Mucosa of descending colon (tissue), 3 donors: ENCODE results near the gene SLC25A25. TPM values are rescaled to one million over a fixed set of nuclear protein-coding genes. Genes with fewer than 3 reads are reported as not detected.
A peak's percentile ranks its signal among the peaks of the same experiment; 100 is the strongest.

ENCODE experiments used
- ATAC-seq: fragments of 200-7000 bp; cut with Tn5 transposase; one replicate; pipeline ENCODE4 v1.9.1; 2020; ENCODE audit warnings: mild to moderate bottlenecking, moderate library complexity
- DNase-seq, 3 donors: peaks; one replicate each; pipeline ENCODE4 v3.0.0-alpha.2; 2020
- H3K36me3 ChIP-seq: fragments of 200-600 bp; one replicate; pipeline ENCODE4 v1.8.0; 2021; ENCODE audit warnings: low read depth, mild to moderate bottlenecking
- H3K4me1 ChIP-seq: fragments of 200-600 bp; one replicate; pipeline ENCODE4 v1.8.0; 2021; ENCODE audit warnings: low read depth, mild to moderate bottlenecking
- H3K4me3 ChIP-seq: fragments of 200-600 bp; one replicate; pipeline ENCODE4 v1.8.0; 2021; ENCODE audit warnings: mild to moderate bottlenecking
- H3K9me3 ChIP-seq: fragments of 200-600 bp; one replicate; pipeline ENCODE4 v1.8.0; 2021; ENCODE audit warnings: mild to moderate bottlenecking
- intact Hi-C, 2 donors: fragments of 100-400 bp; cut with DNase I in 1 of 2; cut with micrococcal nuclease in 1 of 2; formaldehyde crosslinking; loops; one replicate each; pipeline versions ENCODE4 v1.11.0 to v1.11.1; 2022; cut with DNase I, micrococcal nuclease
- total RNA-seq, 3 donors: library from RNA; stranded (reverse); fragmentation: NEBNext Ultra II Directional in 2 of 3; extraction: Animal tissue kit (Norgen Biotek cat#: 25700) in 2 of 3; gene quantifications; one replicate each; pipeline versions ENCODE4 v1.2.1 to v1.2.4, GENCODE V29; 2021 to 2023
- TF ChIP-seq, protein P1 (sequence below): fragments of 200-600 bp; IDR thresholded peaks from one replicate; pipeline ENCODE4 v1.8.0; 2022; ENCODE audit warnings: antibody characterized with exemption, mild to moderate bottlenecking
- donor health status: DM: no; HTN: no; CAD: no; lungs with moderate emphysema.
- donor health status: DM: no; HTN: no; CAD: no.
- donor health status: DM: no; HTN: yes; CAD: no.

The SLC25A25 gene
- total RNA-seq, 3 donors from 2014 or later: 19.1 to 27.3 (median 21.3) TPM

DNA sequence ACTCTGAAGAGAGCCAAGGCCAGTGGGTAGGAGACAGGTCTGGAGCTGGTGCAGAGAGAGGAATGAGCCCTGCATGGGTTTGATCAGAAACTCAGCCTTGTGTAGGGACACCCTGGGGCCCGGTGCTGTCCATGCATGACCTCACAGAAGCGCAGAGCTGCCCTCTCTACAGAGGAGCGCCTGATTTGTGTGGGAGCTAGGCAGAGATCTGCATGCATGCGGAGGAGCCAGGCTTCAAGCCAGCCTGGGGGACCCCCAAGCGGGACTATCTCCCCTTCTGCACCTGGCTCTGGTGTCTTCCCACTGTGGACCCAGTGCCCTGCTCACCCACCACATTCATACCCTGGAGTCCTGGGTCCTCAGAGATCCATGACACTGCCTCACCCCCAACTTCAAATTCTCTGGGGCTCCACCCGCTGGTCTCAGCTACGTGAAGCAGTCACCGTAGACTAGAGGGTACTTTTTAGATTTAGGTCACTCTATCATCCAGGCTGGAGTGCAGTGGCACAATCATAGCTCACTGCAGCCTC lies 78.6 kb downstream of the SLC25A25 start:
- ATAC-seq (no peak), DNase-seq (peak in 2 of 3 donors; percentile 18 to 39)
- Histone ChIP-seq H3K9me3 (no peaks in the 10 kb centered on the region), H3K4me1 (peaks cover 27% of the 10 kb centered on the region), H3K36me3 (no peaks in the 10 kb centered on the region), H3K4me3 (no peak overlapping the region)
- TF ChIP-seq, protein P1, sequence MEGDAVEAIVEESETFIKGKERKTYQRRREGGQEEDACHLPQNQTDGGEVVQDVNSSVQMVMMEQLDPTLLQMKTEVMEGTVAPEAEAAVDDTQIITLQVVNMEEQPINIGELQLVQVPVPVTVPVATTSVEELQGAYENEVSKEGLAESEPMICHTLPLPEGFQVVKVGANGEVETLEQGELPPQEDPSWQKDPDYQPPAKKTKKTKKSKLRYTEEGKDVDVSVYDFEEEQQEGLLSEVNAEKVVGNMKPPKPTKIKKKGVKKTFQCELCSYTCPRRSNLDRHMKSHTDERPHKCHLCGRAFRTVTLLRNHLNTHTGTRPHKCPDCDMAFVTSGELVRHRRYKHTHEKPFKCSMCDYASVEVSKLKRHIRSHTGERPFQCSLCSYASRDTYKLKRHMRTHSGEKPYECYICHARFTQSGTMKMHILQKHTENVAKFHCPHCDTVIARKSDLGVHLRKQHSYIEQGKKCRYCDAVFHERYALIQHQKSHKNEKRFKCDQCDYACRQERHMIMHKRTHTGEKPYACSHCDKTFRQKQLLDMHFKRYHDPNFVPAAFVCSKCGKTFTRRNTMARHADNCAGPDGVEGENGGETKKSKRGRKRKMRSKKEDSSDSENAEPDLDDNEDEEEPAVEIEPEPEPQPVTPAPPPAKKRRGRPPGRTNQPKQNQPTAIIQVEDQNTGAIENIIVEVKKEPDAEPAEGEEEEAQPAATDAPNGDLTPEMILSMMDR: no peak
- intact Hi-C loops: no loop called here

- ATAC-seq (no peak), DNase-seq (no peak)
- no peaks in the 10 kb centered on the region for H3K9me3 ChIP-seq
- intact Hi-C loops: no loop called here
- H3K4me1 ChIP-seq: peaks cover 27% of the 10 kb centered on the region
- no peaks in the 10 kb centered on the region for H3K36me3 ChIP-seq
- no peak overlapping the region for H3K4me3 ChIP-seq
- TF ChIP-seq, protein P1: no peak
These were observed 80.5 kb downstream of the SLC25A25 start for GRCh38 chr9:128148509-128149000.

GRCh38 chr9:128149001-128149701 lies 81.1 kb downstream of the SLC25A25 start, which contains the start of gene LCN2:
LCN2 (plus strand) TSS chr9:128149453; CDS start chr9:128149526, 73 bp downstream.
- Histone ChIP-seq H3K4me3 (no peak within 1 kb of the TSS), H3K4me1 (peaks cover 22% of the 10 kb centered on the region), H3K9me3 (no peaks in the 10 kb centered on the region), H3K36me3 (no peaks in the 10 kb centered on the region)
- TF ChIP-seq, protein P1: no peak
- intact Hi-C loops: no loop called here
- peak; percentile 68 to 79 (median 74) for DNase-seq
- ATAC-seq: peak; percentile 80

GRCh38 chr9:128149951-128150593 lies 82.0 kb downstream of the SLC25A25 start:
- H3K4me3 ChIP-seq: no peak overlapping the region
- no peaks in the 10 kb centered on the region for H3K36me3 ChIP-seq
- ATAC-seq: no peak
- H3K9me3 ChIP-seq: no peaks in the 10 kb centered on the region
- DNase-seq: peak in 2 of 3 donors; percentile 39 to 55
- intact Hi-C loops: no loop called here
- TF ChIP-seq, protein P1: no peak
- H3K4me1 ChIP-seq: peaks cover 21% of the 10 kb centered on the region

GRCh38 chr9:128150594-128151308 lies 82.7 kb downstream of the SLC25A25 start:
- intact Hi-C loops: no loop called here
- peak; percentile 42 to 82 (median 65) for DNase-seq
- peak; percentile 51 for ATAC-seq
- Histone ChIP-seq H3K4me3 (no peak overlapping the region), H3K36me3 (no peaks in the 10 kb centered on the region), H3K4me1 (peaks cover 21% of the 10 kb centered on the region), H3K9me3 (no peaks in the 10 kb centered on the region)
- TF ChIP-seq, protein P1: no peak
